Parathyroid adenoma (tissue), 2 donors: Measurements from ENCODE around the gene CDIPT.
"Not testable (repeated sequence)": the region's sequence is repeated elsewhere in the genome, so short reads cannot be mapped to it uniquely, and the experiment has no call there.

ENCODE experiments used
- H2AFZ ChIP-seq: fragments of 300-600 bp; sonication (generic); one replicate; pipeline ENCODE4 v1.7.0; 2017; ENCODE audit warnings: antibody characterized with exemption, mild to moderate bottlenecking
- H3K27ac ChIP-seq: fragments of 300-600 bp; sonication (generic); one replicate; pipeline ENCODE4 v1.7.0; 2017
- H3K27me3 ChIP-seq: fragments of 300-600 bp; sonication (generic); one replicate; pipeline ENCODE4 v1.7.0; 2017; ENCODE audit warnings: low read length; ENCODE audit not compliant: control insufficient read depth, insufficient read depth
- H3K36me3 ChIP-seq: fragments of 300-600 bp; sonication (generic); one replicate; pipeline ENCODE4 v1.7.0; 2017; ENCODE audit warnings: low read length; ENCODE audit not compliant: control insufficient read depth, insufficient read depth
- H3K4me1 ChIP-seq: fragments of 300-600 bp; sonication (generic); one replicate; pipeline ENCODE4 v1.7.0; 2017; ENCODE audit warnings: control low read depth
- H3K4me2 ChIP-seq: fragments of 300-600 bp; sonication (generic); one replicate; pipeline ENCODE4 v1.7.0; 2017; ENCODE audit warnings: low read length
- H3K4me3 ChIP-seq: fragments of 300-600 bp; sonication (generic); one replicate; pipeline ENCODE4 v1.7.0; 2017; ENCODE audit warnings: low read depth, low read length
- H3K79me2 ChIP-seq: fragments of 300-600 bp; sonication (generic); one replicate; pipeline ENCODE4 v1.7.0; 2017; ENCODE audit warnings: control low read depth
- H3K9ac ChIP-seq: fragments of 300-600 bp; sonication (generic); one replicate; pipeline ENCODE4 v1.7.0; 2017; ENCODE audit warnings: mild to moderate bottlenecking
- H3K9me3 ChIP-seq: fragments of 300-600 bp; sonication (generic); one replicate; pipeline ENCODE4 v1.7.0; 2017; ENCODE audit warnings: low read length; ENCODE audit not compliant: control insufficient read depth
- TF ChIP-seq, protein P1 (sequence below): fragments of 300-600 bp; sonication (generic); IDR thresholded peaks from one replicate; pipeline ENCODE4 v1.7.0; 2017; ENCODE audit warnings: antibody characterized with exemption, mild to moderate bottlenecking
- donor health status: primary hyperparathyroidism.

CDIPT gene

DNA sequence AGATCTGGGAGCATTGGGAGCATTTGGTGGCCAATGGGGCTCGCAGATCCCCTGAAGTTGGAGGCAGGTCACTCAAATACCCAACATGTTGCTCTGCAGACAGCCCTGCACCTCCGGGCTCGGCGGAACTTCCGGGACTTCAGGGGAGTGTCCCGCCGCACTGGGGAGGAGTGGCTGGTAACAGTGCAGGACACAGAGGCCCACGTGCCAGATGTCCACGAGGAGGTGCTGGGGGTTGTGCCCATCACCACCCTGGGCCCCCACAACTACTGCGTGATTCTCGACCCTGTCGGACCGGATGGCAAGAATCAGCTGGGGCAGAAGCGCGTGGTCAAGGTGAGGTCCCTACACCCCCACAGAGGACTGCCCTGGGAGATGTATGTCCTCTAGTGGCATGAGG lies 26.4 kb downstream of the CDIPT start:
- TF ChIP-seq, protein P1, sequence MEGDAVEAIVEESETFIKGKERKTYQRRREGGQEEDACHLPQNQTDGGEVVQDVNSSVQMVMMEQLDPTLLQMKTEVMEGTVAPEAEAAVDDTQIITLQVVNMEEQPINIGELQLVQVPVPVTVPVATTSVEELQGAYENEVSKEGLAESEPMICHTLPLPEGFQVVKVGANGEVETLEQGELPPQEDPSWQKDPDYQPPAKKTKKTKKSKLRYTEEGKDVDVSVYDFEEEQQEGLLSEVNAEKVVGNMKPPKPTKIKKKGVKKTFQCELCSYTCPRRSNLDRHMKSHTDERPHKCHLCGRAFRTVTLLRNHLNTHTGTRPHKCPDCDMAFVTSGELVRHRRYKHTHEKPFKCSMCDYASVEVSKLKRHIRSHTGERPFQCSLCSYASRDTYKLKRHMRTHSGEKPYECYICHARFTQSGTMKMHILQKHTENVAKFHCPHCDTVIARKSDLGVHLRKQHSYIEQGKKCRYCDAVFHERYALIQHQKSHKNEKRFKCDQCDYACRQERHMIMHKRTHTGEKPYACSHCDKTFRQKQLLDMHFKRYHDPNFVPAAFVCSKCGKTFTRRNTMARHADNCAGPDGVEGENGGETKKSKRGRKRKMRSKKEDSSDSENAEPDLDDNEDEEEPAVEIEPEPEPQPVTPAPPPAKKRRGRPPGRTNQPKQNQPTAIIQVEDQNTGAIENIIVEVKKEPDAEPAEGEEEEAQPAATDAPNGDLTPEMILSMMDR = no peak
- Histone ChIP-seq H2AFZ (no peak overlapping the region), H3K36me3 (no peaks in the 10 kb centered on the region), H3K9ac (no peak overlapping the region), H3K9me3 (no peaks in the 10 kb centered on the region), H3K79me2 (peaks cover under 1% of the 10 kb centered on the region), H3K27me3 (no peaks in the 10 kb centered on the region), H3K4me2 (no peak overlapping the region), H3K4me3 (no peak overlapping the region), H3K4me1 (peaks cover 7% of the 10 kb centered on the region), H3K27ac (no peak overlapping the region)

DNA sequence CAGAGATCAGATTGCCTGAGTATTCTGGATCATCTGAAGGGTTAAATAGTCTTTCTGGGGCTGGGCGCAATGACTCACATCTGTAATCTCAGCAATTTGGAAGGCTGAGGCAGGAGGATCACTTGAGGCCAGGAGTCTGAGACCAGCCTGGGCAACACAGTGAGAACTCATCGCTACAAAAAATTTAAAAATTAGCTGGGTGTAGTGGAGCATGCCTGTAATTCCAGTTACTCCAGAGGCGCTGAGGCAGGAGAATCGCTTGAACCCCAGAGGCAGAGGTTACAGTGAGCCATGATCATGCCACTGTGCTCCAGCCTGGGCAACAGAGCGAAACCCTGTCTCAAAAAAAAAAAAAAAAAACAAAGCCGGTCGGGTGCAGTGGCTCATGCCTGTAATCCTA lies 27.1 kb downstream of the CDIPT start:
- Histone ChIP-seq H3K79me2 (peaks cover 3% of the 10 kb centered on the region), H3K36me3 (no peaks in the 10 kb centered on the region), H3K4me1 (peaks cover 4% of the 10 kb centered on the region), H3K27me3 (no peaks in the 10 kb centered on the region), H3K4me3 (no peak overlapping the region), H3K9ac (no peak overlapping the region), H3K27ac (no peak overlapping the region), H3K4me2 (no peak overlapping the region), H3K9me3 (no peaks in the 10 kb centered on the region), H2AFZ (no peak overlapping the region)
- TF ChIP-seq, protein P1 = no peak

DNA sequence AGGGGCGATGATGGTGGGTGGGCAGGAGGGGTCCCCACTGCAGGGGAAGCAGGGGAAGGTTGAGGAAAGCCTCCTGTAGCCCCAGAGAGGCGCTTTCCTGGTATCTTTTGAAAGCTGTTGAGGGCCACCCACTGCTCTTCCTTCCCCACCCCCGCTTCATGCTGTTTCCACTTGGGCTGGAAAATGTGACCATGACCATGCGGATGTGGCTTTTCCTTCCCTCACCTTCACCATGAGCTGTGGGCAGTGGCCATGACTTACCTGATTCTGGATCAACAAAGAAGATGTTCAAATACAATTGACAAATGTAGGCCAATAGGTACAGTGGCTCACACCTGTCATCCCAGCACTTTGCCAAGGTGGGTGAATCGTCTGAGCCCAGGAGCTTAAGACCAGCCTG lies 28.9 kb downstream of the CDIPT start:
- Histone ChIP-seq H3K27me3 (no peaks in the 10 kb centered on the region), H3K4me2 (no peak overlapping the region), H3K36me3 (no peaks in the 10 kb centered on the region), H3K4me1 (no peaks in the 10 kb centered on the region), H3K4me3 (no peak overlapping the region), H3K9ac (no peak overlapping the region), H3K79me2 (peaks cover 15% of the 10 kb centered on the region), H3K9me3 (no peaks in the 10 kb centered on the region), H3K27ac (no peak overlapping the region), H2AFZ (no peak overlapping the region)
- TF ChIP-seq, protein P1 = no peak

DNA sequence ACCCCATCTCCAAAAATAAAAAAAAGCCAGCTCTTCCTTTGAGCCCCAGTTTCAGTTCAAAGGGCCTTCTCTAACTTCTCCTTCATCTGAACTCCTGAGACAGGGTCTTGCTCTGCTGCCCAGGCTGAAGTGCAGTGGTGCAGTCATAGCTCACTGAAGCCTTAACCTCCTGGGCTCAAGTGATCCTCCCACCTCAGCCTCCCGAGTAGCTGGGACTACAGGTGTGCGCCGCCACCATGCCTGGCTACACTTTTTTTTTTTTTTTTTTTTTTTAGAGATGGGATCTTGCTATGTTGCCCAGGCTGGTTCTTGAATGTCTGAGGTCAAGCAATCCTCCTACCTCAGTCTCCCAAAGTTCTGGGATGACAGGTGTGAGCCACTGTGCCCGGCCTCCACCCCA lies 29.8 kb downstream of the CDIPT start:
- H3K4me1 ChIP-seq, H3K4me2 ChIP-seq, H3K9me3 ChIP-seq, H3K27me3 ChIP-seq, H3K27ac ChIP-seq, H3K4me3 ChIP-seq, H2AFZ ChIP-seq, H3K36me3 ChIP-seq, H3K9ac ChIP-seq: not testable (repeated sequence)
- H3K79me2 ChIP-seq = peaks cover 19% of the 10 kb centered on the region

DNA sequence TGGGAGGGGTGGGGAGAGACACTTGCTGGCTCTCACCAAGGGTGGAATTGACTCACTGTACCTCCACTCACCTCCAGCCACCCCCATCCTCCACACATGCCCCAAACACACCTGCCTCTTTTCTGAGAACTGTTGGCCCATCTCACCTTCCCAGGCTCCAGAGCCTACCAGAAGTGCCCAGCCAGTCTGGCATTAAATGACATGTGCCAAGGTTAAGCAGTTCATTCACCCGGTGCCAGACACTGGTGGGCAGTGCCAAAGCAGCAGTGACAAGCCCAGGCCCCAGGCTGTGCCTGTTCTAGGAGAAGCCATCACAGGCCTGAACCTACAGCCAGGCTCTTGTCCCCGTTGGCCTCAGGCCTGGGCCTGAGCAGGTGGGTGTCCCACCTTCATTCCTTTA lies 31.5 kb downstream of the CDIPT start:
- H3K79me2 ChIP-seq = peaks cover 35% of the 10 kb centered on the region
- no peaks in the 10 kb centered on the region for H3K27me3 ChIP-seq
- H3K36me3 ChIP-seq = no peaks in the 10 kb centered on the region

More for the DNA sequence above, 31.5 kb downstream of the CDIPT start:
- no peak overlapping the region for H3K9ac ChIP-seq
- H3K4me2 ChIP-seq = no peak overlapping the region
- TF ChIP-seq, protein P1 = no peak
- no peaks in the 10 kb centered on the region for H3K4me1 ChIP-seq
- no peak overlapping the region for H3K27ac ChIP-seq
- no peak overlapping the region for H2AFZ ChIP-seq
- no peak overlapping the region for H3K4me3 ChIP-seq
- no peaks in the 10 kb centered on the region for H3K9me3 ChIP-seq
